Glomerular visceral epithelial cell (primary cell): Measurements from ENCODE around the gene R3HDM4.
"Not testable (repeated sequence)": the region's sequence is repeated elsewhere in the genome, so short reads cannot be mapped to it uniquely, and the experiment has no call there.

ENCODE experiments used
- DNase-seq: peaks from one replicate; pipeline ENCODE4 v3.0.0-alpha.2; 2016; ENCODE audit errors: extremely low spot score

Gene R3HDM4

GRCh38 chr19:913080-913748 is at the start of gene R3HDM4:
Gene R3HDM4 (minus strand): TSS chr19:913219. CDS start chr19:913157, 62 bp downstream.
- DNase-seq = peak; percentile 63

- no peak for DNase-seq
Observed at GRCh38 chr19:961866-962620, 49.0 kb upstream of the R3HDM4 start.

DNA sequence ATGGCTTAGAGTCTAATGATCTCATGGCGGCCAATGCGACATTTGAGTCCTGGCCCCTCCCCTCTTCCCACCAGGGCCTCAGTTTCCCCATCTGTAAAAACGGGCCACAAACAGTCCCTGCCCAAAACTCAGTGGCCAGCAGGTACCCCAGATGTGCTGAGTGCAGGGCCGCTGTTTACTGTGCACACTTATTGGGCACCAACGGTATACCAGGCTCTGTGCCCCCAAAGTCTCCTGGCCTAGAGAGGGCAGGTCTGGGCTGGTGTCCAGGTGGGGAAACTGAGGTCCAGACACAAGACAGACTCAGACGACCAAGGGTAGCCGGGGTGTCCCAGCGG is 47.6 kb upstream of the R3HDM4 start:
- DNase-seq = no peak

DNA sequence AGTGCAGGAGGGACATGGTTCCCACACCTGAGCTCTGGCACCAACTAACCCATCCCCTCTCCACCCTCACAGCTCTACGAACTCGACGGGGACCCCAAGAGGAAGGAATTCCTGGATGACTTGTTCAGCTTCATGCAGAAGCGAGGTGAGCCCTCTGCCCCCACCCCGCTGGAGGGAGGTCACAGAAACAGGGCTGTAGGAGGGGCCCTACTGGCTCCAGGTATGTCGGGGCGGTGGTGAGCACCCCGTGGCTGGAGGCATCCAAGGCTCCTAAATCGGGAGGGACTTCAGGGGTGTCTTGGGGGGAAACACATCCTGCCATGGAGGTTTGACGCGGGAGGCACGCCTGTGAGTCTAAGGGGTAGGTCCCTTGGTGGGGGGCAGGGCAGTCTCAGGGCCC is 47.0 kb upstream of the R3HDM4 start:
- DNase-seq = no peak

- DNase-seq = no peak
Observed at GRCh38 chr19:958967-959855, 46.2 kb upstream of the R3HDM4 start.

GRCh38 chr19:957578-957977 is 44.6 kb upstream of the R3HDM4 start:
- not testable (repeated sequence) for DNase-seq

DNA sequence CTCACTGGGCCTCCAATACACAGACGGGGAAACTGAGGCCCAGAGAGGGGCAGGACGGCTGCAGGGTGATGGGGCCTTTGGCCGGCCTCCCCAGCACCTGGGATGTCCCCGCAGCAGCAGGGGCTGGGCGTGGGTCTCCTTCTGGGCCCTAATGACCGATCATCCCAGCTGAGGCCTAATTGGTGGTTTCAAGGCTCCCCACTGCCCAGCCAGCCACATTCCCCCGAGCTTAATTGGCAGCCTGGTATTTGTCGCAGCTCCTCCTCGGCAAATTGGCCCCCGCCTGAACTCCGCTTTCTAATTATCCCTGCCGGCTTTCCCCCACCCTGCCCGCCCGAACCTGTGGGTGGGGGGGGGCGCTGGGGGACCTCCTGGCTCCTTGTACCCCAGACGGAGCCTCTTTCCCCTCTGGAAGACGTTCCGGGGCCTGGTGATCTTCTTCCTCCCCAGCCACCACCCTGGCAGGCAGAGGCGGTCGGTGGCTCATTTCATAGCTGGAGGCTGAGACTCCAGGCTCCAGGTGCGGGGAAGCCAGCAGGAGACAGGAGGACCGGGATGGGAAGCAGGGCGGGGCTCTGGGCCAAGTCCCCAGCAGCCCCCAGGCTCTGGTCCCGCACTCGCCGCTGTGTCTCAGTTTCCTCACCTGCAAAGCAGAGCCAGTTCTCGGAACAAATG is 43.9 kb upstream of the R3HDM4 start:
- DNase-seq = no peak

GRCh38 chr19:955803-956765 is 43.1 kb upstream of the R3HDM4 start:
- DNase-seq = no peak

DNA sequence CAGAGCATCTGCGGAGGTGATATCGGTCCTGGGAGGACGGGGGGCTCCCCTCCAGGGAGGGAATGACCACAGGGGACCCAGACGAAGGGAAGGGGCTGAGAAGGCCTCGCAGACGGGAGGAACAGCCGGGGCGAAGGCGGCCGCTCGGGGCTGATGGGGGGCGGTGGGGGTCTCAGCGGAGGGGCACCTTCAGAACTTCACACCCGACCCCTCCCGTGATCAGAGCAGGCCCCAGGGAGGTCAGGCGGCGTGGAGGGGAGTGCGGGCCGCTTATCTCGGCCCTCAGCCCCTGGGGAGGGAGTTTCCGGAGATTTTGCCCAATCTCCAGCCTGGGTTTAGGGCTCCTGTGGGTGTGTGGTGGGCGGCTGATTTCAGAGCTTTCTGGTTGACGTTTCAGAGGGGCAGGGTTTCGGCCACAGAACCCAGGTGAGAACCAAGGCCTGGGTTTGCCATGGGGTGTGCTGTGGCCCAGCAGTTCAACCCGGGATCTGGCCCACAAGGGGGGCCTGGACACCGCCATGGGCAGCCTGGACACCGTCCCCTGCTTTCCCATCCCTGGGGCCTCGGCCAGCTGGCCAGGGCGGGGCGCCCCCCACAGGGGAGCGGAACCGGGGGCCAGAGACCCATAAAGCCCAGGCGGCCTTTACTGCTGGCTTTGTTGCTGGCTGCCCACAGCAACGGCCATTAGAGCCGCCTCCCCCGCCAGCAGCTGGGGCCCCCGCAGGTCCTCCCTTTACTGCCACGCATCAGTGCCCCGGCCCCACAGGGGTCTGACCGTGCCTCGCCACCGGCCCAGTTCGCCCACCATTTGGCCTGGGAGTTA is 41.9 kb upstream of the R3HDM4 start:
- no peak for DNase-seq

DNA sequence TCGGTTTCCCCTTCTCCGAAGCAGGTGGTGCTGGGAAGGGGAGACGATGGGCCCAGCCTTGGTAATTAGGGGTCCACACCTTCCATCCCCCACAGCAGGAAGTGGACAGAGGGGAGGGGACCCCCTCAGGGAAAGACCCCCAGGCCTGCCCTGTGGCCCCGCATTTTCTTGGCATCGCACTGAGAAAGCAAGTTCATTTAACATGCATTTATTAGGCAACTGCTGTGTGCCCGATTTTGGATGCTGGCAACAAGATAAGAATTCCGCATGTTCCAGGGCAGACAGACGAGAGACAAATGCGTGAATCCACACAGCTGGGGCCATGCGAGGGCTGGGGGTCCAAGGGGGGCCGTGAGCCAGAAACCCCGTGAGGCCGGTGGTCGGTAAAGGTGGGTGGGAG is 41.3 kb upstream of the R3HDM4 start:
- DNase-seq = no peak

DNA sequence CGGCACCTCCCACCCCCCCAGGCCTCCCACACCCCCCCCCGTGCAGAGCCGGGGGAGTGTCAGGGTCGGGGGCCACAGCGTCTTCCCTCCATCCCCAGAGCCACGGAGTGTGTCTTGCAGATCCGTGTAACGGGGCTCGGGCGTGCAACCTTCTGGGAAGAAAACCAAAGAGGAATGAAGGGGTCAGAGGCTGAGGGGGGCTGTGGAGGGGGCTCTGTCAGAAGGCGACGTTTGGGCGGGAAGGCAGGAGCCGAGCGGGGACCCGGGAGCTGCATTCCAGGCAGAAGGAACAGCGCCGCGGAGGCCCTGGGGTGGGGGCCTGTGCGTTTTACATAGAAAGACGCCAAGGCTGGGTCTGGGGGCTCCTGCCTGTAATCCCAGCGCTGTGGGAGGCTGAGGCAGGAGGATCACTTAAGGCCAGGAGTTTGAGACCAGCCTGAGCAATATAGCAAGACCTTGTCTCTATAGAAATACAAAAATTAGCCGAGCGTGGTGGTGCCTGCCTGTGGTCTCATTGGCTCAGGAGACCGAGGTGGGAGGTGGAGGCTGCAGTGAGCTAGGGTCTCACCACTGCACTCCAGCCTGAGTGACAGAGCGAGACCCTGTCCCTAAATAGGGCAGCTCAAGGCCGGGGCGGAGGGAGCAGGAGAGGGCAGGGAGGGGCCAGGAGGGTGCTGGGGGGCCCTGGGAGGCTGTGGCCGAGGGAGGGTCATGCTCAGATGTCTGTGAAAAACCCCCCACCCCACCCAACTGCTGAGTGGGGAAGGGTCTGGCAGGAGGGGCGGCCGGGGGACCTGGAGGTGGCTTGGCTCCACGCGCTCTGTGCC is 40.6 kb upstream of the R3HDM4 start:
- DNase-seq = no peak

- DNase-seq = no peak
Observed at GRCh38 chr19:952680-953444, 39.8 kb upstream of the R3HDM4 start.

- no peak for DNase-seq
Observed at GRCh38 chr19:952049-952679, 39.1 kb upstream of the R3HDM4 start.

DNA sequence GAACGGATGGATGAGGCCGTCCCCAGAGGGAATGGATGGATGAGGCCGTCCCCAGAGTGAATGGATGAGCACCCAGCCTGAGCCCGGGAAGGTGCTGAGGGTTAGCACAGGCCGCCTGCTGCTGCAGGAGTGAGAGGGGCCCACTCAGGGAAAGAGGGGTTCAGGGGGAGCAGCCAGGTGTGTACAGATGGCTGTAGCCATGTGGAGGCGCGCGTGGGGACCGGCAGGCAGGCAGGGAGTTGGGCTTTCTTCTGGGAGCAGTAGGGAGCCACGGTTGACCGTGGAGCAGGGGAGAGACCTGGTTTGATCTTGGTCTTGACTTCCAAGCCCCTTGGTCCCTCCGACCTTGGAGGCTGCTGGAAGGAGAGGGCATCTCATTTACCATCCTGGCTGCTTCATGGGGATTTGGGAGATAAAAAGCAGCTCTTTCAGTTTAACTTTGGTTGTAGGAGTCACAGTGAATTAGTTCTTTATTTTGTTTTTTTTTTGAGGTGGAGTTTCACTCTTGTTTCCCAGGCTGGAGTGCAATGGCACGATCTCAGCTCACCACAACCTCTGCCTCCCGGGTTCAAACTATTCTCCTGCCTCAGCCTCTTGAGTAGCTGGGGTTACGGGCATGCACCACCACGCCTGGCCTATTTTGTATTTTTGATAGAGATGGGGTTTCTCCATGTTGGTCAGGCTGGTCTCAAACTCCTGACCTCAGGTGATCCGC is 37.5 kb upstream of the R3HDM4 start:
- DNase-seq = no peak

DNA sequence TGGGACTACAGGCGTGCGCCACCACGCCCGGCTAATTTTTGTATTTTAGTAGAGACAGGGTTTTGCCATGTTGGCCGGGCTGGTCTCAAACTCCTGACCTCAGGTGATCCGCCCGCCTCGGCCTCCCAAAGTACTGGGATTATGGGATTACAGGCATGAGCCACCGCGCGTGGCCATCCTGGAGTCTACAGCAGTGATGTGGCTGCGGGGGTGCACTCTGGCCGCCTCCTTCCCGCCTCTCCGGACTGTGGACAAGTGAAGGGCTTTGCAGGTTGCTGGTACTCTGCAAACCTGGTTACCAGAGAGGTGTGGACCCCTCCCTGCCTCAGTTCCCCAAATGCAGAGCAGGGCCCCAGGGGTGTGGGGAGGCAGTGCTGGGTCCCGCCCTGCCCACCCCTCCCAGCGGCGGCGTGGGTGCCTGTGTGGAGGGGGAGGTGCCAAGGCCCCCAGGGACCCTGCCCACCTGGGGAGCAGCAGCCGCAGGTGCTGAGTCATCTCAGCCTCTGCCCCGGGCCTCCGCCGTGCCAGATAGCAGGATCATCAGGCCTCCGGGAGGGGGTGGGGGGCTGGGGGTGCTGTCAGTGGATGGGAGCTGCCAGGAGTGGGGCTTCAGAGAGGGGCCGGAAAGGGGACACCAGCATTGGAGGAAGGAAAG is 36.0 kb upstream of the R3HDM4 start:
- DNase-seq = no peak

DNA sequence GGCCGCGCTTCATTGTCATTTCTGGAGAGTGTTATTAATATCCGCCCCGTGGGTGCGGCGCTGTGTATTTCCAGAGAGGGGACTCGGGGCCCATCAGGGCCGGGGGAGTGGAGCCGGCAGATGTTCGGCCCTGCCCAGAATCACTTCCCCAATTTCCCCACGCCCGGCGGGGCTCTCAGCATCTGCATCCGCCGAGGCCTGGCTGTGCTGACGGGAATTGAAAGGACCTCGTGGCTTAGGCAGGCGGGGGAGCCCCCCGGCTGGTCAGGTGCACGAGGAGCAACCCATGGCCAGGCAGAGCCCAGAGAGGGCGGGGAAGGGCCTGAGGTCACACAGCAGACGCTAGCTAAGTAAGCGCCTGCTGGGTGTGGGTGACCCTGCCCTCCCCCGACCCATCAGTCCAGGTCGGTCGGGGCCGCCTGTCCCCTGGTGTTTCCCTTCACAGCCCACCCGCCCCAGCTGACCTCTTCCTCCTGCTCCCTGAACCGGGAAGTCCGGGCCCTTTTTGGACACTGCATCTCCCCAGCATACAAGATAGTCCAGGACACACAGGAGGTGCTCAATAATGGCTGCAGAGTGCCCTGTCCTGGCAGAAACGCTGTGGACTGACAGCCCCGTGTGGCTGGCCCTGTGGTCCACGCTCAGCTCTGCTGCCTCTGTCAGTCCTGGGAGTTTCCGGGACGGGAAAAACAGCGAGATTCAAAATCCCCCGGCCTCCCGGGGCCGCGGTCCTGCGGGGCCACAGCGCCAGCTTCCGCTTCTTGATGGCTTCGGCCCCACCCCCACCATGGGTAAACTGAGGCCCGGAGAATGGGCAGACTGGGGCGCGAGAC is 34.9 kb upstream of the R3HDM4 start:
- DNase-seq = no peak
